ENCODE data around the gene IFT74.
"Not testable (repeated sequence)": the region's sequence is repeated elsewhere in the genome, so short reads cannot be mapped to it uniquely, and the experiment has no call there.

Gene IFT74

DNA sequence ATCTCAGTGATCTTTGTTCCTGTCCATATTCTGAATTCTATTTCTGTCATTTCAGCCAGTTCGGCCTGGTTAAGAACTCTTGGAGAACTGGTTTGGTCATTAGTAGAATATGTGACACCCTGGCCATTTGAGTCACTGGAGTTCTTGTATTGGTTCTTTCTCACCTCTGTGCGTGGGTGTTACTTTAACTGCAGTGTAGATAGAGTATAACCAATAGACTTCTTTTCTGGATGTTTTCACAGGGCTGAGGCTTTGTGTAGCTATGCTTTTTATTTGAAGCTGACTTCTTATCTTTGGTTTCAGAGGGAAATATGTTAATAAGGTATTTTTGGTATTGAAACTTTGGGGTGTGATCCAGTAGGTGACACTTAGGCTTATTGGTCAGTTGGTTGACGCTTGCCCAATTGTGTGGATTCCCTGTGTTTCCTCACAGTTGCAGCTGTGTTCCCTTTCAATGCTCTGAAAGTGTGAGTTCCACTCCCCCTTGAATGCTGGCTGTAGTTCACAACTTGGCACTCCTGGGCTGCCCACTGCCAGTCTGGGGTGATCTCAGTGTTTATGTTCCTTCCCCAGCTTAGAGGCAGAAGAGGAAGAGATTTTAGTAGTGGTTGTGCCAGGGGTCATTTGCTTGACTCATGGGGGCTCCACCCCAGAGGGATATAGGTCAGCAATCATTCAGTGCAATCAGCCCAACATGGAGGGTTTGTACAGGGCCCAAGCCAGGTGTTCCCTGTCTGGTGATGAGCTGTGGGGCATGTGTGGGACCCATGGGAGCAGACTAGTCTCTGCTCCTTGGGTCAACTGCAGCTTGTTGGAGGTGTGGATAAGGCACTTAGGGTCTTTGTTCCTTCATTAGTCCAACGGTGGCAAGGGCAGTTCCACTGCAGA lies 117.9 kb downstream of the IFT74 start:
- no peak for DNase-seq (ENCODE audit: low read depth)

DNA sequence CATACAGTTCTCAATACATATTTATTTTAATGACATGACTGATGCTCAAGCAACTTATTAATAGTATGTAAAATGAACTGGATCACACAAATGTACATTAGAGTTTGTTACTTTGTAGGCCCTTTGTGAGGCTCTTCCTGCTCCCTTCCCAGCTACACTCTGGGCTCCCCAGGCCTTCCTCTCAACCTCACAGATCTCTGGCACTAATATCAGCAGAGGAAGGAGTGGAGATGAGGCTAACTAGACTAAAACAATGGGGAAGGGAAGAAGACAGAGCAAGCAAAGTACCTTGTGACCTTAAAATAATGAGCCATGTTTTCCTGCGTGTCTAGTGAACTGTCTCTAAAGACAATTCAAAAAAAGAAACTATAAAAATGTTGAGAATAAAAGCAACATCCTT lies 122.5 kb downstream of the IFT74 start:
- DNase-seq (ENCODE audit: low read depth), result no peak

DNA sequence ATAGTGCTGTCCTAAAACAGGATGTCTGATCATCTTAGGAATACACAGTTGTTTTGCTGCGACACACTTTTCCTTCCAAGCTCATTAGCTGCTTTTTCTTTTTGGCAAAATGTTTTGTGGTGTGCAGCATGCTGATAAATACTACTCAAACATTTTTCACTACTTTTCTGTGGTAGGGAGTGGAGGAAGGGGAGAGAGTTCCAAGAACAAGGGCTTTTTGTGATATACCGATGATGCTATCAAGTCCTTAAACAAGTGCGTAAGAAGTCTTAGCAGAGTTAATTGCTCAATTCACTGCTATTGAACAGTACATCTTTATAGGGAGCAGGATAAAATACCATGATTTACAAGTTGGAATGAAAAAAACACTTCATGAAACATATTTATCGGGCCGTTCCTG lies 129.2 kb downstream of the IFT74 start:
- DNase-seq (ENCODE audit: low read depth), result no peak

DNA sequence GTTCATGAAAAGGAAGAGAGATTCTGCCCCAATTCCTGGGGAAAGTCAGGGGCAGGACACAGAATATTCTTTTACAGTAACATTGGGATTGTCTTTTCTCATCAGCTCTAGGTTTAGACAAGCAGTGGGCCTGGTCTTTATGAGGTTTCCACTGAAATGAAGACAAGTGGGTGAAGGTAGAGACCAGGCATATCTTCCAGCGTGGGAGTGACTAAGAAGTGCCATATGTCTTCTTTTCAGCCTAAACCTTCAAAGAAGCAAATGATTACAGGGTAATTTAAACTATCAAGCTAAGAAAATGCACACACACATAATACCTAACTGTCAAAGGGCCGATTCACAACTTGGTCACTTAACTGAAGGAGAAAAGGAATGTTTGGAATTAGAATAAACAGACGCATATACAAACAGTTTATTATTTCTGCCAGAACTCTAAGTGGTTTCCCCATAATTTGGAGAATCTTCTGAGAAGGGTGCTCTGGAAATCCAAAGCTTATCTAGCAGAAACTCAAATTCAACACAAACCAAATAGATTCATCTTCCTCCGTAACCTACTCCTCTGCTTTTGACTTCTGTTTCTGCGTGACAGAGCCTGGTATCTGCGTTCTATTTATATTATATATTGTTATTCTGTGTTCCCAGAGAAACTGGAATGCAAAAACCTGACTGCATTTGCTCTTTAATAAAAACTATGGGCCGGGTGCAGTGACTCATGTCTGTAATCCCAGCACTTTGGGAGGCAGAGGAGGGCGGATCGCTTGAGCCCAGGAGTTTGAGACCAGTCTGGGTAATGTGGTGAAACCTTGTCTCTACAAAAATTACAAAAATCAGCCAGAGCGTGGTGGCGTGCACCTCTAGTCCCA lies 130.8 kb downstream of the IFT74 start:
- DNase-seq (ENCODE audit: low read depth), result no peak

DNA sequence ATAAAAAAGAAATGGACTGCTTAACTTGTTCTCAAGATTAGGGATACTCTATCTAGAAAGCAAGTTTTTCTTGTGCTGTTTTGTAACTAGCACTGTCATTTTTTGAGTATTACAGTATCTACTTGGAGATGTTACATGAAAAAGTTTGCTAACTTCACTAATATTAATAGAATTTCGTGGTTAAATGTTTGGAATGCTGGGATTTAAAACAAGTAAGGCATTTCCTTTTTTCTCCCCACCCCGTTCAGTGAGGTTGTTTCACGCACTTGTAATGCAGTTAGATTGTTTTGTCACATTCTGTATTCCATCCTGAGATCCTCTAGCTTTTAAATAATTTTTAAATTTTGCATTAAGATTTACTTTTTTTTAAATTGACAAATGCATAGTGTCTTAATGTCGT lies 132.8 kb downstream of the IFT74 start:
- no peak for DNase-seq (ENCODE audit: low read depth)

DNA sequence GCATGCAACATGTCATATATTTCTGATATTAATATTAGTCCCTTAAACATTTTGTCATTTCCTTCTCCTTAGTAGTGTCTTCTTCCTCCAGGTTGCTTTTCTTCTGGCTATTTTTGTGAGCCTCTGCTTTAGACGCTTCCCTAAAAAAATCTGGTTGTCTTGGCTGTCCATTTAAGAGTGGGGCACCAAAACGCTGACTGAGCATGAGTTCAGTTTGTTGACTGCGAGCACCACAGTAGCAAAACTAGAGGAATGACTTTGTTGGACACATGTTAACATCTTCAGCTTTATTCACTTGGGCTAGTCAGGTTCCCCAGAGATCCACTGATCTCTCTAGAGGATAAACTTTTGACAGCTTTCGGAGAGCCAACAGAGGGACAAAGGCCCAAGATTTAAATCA lies 133.5 kb downstream of the IFT74 start:
- no peak for DNase-seq (ENCODE audit: low read depth)

DNA sequence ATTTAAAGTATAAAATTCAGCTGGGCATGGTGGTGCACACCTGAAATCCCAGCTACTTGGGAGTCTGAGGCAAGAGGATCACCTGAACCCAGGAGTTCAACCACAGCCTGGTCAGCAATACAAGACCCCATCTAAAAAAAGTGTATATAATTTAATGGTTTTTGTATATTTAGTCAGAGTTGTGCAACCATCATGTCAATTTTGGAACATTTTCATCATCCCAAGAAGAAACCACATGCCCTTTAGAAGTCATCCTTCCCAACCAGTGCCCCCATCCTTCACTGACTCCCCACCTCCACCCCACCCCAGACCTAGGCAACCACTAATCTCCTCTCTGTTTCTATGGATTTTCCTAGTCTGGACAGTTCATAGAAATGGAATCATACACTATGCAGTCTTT lies 134.0 kb downstream of the IFT74 start:
- no peak for DNase-seq (ENCODE audit: low read depth)

DNA sequence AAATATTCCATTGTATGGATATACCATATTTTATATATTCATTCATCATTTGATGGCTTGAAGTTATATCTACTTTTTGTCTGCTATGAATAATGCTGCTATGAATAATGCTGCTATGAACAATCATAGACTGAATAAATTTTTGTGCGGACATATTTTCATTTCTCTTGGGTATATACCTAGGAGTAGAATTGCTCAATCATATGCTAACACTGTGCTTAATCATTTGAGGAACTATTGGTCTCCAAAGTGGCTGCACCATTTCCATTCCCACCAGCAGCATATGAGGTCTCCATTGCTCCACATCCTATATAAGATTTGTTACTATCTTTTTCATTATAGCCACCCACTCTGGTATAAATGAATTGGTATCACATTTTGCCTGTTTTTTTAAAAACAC lies 134.5 kb downstream of the IFT74 start:
- DNase-seq (ENCODE audit: low read depth), result no peak

DNA sequence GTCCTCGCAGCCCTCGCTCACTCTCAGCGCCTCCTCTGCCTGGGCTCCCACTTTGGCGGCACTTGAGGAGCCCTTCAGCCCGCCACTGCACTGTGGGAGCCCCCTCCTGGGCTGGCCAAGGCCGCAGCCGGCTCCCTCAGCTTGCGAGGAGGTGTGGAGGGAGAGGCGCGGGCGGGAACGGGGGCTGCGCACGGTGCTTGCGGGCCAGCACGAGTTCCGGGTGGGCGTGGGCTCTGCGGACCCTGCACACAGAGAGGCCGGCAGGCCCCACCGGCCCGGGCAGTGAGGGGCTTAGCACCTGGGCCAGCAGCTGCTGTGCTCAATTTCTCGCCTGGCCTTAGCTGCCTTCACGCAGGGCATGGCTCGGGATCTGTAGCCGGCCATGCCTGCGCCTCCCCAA lies 136.3 kb downstream of the IFT74 start:
- not testable (repeated sequence) for DNase-seq (ENCODE audit: low read depth)

DNA sequence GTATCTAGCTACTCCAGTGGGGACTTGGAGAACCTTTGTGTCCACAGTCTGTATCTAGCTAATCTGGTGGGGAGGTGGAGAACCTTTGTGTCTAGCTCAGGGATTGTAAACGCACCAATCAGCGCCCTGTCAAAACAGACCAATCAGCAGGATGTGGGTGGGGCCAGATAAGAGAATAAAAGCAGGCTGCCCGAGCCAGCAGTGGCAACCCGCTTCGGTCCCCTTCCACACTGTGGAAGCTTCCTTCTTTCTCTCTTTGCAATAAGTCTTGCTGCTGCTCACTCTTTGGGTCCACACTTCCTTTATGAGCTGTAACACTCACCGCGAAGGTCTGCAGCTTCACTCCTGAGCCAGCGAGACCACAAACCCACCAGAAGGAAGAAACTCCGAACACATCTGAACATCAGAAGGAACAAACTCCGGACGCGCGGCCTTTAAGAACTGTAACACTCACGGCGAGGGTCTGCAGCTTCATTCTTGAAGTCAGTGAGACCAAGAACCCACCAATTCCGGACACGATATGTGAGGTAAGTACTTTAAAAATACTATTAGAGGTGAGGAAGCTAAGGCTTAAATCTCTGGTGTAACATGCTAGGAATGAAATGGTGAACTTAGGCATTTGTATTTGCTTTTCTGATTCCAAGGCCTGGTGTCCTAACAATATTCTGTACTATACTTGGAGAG lies 137.3 kb downstream of the IFT74 start:
- DNase-seq (ENCODE audit: low read depth), result not testable (repeated sequence)

DNA sequence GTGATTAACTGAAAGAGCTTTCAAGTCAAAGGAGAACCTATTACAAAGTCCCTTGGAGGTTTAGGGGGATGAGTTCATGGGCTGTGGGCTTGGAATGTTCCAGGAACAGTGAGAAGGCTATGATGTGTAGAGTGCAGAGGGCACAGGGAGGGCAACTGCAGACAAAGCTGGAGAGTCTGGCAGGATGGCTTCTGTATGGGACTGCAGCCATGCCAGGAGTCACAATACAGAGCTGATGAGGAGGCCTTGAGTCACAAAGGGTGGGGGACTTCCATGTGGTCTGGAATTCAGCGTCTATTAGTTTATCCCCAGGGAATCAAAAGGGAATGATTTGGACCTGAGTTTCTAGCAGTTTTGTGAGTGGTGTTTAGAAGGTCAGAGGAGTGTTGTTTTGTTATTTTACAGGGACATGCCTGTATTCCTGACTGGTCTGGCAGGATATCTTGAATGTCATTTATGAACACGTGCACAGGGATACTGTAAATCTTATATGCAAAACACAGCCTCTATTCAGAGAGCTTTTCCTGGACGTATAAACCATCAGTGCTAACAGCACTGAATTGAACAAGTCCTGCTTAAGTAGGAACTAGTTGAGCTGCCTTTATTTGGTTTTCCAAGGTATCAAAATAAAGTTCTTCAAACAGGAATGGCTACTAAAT lies 138.6 kb downstream of the IFT74 start:
- no peak for DNase-seq (ENCODE audit: low read depth)

DNA sequence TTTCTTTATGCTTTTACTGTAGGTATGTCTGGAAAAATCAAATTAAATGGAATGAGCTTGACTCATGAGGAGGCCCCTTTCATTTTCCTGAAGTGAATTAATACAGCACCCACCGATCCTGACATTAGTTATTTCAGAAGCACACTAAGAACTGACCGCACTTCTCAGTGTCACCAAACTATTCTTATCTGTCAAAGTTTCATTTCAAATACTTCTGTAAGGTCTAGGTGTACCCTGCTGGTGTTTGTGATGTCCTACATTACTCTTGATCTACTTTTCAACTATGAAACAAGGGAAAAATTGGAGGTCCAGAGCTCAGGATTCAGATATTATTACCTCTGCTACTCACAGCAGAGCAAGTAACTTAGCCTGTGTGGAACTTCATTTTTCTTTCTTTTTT lies 151.0 kb downstream of the IFT74 start:
- DNase-seq (ENCODE audit: low read depth), result no peak

DNA sequence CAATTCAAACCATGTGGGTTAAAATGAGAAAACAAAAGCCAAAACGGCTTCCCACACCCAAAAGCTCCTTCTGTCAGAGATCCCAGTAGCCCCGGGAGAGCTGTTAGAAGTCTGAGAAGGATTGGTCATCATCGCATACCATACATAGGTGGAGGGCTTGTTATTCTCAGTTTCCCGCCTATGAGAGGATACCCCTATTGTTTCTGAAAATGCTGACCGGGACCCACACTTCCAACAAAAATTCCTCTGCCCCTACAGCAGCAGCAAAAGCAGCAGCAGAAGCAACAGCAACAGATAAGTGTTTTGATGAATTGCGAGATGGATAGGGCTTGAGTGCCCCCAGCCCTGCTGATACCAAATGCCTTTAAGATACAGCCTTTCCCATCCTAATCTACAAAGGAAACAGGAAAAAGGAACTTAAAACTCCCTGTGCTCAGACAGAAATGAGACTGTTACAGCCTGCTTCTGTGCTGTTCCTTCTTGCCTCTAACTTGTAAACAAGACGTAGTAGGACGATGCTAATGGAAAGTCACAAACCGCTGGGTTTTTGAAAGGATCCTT lies 152.8 kb downstream of the IFT74 start, which contains the start of gene TEK:
Gene TEK (plus strand): TSS at position 245 of the 561 bp plus-strand sequence. CDS start 366 bp downstream, outside the sequence.
- no peak for DNase-seq (ENCODE audit: low read depth)

DNA sequence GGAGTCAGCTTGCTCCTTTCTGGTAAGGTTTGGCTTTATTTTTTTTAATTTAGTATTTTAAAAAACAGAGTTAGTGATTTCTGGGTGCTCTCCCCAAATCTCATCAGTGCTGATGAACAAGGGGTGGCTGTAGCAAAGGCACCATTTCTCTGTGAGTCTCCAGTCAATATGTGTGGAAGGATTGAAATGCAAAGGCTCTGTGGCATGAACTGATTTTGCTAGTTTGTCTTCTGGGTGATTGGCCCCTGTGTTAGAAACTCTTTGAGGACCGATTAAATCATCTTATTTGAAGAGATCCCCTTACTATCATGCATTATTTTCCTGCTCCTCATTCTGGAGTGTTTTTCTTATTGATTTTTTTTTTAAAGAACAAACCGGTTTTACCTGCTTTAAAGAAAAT lies 153.4 kb downstream of the IFT74 start:
- DNase-seq (ENCODE audit: low read depth), result no peak

DNA sequence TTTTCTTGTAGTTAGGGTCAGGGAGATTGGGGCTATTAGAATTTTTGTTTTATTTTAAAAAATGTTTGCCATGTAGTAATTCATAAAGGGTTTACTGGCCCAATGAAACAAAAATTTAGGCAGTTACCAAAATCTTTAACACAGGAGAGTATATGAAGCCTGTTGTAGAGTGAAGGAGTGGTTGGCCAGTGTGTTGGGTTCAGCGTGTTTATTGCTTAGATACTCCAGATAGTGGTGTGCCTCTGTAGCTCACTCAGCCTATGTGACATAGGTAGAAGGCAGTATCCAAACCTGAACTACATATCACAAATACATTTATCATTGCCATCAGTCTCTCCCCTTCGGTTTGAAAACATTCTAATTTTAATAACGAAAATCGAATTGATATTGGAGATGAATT lies 154.0 kb downstream of the IFT74 start:
- DNase-seq (ENCODE audit: low read depth), result no peak

DNA sequence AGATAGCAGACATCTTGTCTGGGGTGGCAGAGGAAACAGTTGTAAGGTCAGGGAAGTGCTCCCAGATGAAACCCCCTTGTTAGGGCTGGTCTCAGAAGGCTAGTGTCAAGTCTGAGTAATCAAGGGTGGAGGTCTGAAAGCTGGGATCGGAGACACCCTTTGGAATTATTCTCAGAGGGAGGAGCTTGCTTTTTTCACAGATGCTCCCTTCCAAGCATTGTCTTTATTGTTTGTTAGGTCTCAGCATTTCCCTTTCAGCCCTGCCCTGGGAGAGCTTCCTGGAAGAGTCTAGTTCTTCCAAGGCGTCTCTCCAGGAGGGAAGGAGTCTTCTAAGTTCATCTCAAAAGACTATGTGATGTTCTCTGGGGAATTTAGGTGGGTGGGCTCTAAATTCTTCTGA lies 156.0 kb downstream of the IFT74 start:
- DNase-seq (ENCODE audit: low read depth), result no peak
